Natural killer cell treated with Interleukin-12 subunit alpha and Interleukin-12 subunit beta and Interleukin-15 and Interleukin-18, amount 100 ng/mL, for 72 hours (primary cell): ENCODE data around the gene RIPPLY2. TPM values are rescaled to one million over a fixed set of nuclear protein-coding genes. Genes with fewer than 3 reads are reported as not detected.
"Not testable (repeated sequence)": the region's sequence is repeated elsewhere in the genome, so short reads cannot be mapped to it uniquely, and the experiment has no call there.

Source experiments
- ATAC-seq, 2 donors: fragments of 150-1000 bp; cut with Tn5 transposase in 1 of 2; sonication (Bioruptor Pico), chemical (Tn5 transposase) in 1 of 2; 2 replicates each; pipeline ENCODE4 v1.10.0; 2021
- DNase-seq: peaks from one replicate; pipeline ENCODE4 v3.0.0; 2022; ENCODE audit warnings: low spot score
- H3K27ac Mint-ChIP-seq, 2 donors: 1 replicate in 1 of 2; 2 replicates in 1 of 2; pipeline ENCODE4 v1.8.0; 2022; ENCODE audit warnings: mixed read lengths in 2 of 2, mild to moderate bottlenecking in 1 of 2, moderate library complexity in 1 of 2
- H3K27me3 Mint-ChIP-seq, 2 donors: 1 replicate in 1 of 2; 2 replicates in 1 of 2; pipeline ENCODE4 v1.8.0; 2022; ENCODE audit warnings: mixed read lengths in 2 of 2
- H3K36me3 Mint-ChIP-seq: one replicate; pipeline ENCODE4 v1.8.0; 2022; ENCODE audit warnings: mixed read lengths
- H3K4me1 Mint-ChIP-seq, 2 donors: 1 replicate in 1 of 2; 2 replicates in 1 of 2; pipeline ENCODE4 v1.8.0; 2022; ENCODE audit warnings: low read depth in 2 of 2, mixed read lengths in 2 of 2, mild to moderate bottlenecking in 1 of 2
- H3K4me3 Mint-ChIP-seq: one replicate; pipeline ENCODE4 v1.8.0; 2022; ENCODE audit warnings: mixed read lengths
- H3K9me3 Mint-ChIP-seq: 2 replicates; pipeline ENCODE4 v1.8.0; 2022; ENCODE audit warnings: mixed read lengths
- total RNA-seq, 2 donors: library from RNA; stranded (reverse); gene quantifications; one replicate each; pipeline ENCODE4 v1.2.3, GENCODE V29; 2022

The RIPPLY2 gene
- not detected for total RNA-seq

DNA sequence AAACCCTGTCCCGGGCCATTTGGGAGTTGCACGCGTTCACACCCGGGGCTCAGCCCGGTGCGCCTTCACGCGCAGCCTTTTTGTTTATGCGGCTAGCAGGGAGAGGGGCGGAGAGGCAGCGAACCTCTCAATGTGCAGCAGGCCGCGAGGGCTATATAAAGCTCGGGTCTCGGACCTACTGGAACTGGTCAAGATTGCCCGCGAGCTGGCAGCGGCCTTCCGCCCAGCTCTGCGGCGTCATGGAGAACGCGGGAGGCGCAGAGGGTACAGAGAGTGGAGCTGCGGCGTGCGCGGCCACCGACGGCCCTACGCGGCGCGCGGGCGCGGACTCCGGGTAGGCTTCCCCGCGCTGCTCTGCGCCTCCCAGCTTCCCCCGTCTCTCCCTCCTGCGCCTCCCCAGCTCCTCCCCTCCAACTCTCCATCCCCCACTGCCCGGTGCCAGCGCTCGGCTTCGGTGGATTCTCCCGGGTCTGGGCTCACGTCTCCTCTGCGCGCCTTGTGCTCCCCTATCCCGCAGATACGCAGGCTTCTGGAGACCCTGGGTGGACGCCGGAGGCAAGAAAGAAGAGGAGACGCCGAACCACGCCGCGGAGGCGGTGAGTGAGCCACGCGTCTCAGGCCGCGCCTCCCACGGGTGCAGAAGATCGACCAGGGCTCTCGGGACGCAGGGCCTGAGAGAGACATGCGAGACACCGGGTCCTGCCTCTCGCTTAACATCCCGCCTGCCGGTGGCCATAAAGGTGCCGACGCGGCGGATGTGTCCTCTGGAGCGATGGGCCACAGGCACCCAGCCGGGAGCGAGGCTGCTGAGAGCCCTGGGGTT is at the start of gene RIPPLY2:
Gene RIPPLY2 (plus strand): TSS at position 183 of the 823 bp plus-strand sequence. CDS start 57 bp downstream, at position 240.
- H3K4me1 Mint-ChIP-seq = peaks cover 0 to 2% of the 10 kb centered on the region in 2 donors
- H3K27me3 Mint-ChIP-seq = peaks cover 50 to 65% of the 10 kb centered on the region in 2 donors
- no peaks in the 10 kb centered on the region for H3K9me3 Mint-ChIP-seq
- H3K27ac Mint-ChIP-seq = no peak within 1 kb of the TSS
- DNase-seq (no peak), ATAC-seq (peak; percentile 60 to 63)
- H3K36me3 Mint-ChIP-seq = no peaks in the 10 kb centered on the region
- H3K4me3 Mint-ChIP-seq = no peak within 1 kb of the TSS

GRCh38 chr6:83803492-83803891 is 49.7 kb upstream of the RIPPLY2 start:
- not testable (repeated sequence) for H3K27ac Mint-ChIP-seq, H3K9me3 Mint-ChIP-seq, DNase-seq, ATAC-seq, H3K36me3 Mint-ChIP-seq, H3K4me3 Mint-ChIP-seq, H3K4me1 Mint-ChIP-seq, H3K27me3 Mint-ChIP-seq

DNA sequence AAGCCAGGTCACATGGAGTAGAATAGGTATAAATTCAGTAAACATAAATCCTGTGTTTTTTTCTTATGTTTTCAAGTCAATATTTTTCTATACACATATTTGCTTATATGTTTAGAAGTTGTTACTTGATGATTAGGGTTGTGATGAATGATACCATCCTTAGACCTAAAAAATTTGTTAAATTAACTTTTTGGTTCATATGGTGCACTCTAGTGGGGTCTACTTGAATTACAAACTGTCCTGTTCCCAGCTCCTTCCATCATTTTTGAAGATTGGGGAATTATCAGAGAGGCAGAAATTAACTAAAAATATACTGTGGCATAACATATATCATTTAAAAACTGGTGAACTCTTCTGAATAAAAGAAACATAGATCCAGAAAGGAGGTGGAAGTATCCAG is 48.3 kb upstream of the RIPPLY2 start:
- no peak for DNase-seq
- no peak for ATAC-seq
- Mint-ChIP-seq H3K4me3 (no peak overlapping the region), H3K36me3 (no peaks in the 10 kb centered on the region), H3K9me3 (no peaks in the 10 kb centered on the region), H3K27ac (no peak overlapping the region), H3K27me3 (peaks cover 0 to 3% of the 10 kb centered on the region in 2 donors), H3K4me1 (no peaks in the 10 kb centered on the region)

DNA sequence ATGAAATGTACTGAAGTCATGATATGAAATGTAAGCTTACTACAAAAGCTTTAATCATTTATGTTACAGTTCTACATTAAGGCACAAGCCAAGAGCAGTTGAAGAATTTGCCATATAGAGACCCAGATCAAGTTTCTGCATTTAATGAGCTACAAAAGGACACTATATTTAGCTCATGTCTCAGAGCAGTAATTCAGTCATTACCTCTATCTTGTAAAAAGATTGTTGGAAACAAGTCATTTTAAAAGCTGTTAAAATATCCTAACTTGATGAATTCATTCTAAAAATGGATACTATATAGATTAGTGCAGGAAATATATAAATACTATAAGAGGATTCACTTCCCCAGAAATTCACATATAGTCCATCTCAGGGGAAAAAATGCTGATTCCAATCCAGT is 45.2 kb upstream of the RIPPLY2 start:
- ATAC-seq (no peak), DNase-seq (no peak)
- peaks cover 0 to 3% of the 10 kb centered on the region in 2 donors for H3K27me3 Mint-ChIP-seq
- H3K36me3 Mint-ChIP-seq = no peaks in the 10 kb centered on the region
- H3K9me3 Mint-ChIP-seq = no peaks in the 10 kb centered on the region
- no peak overlapping the region for H3K4me3 Mint-ChIP-seq
- H3K4me1 Mint-ChIP-seq = no peaks in the 10 kb centered on the region
- H3K27ac Mint-ChIP-seq = no peak overlapping the region

DNA sequence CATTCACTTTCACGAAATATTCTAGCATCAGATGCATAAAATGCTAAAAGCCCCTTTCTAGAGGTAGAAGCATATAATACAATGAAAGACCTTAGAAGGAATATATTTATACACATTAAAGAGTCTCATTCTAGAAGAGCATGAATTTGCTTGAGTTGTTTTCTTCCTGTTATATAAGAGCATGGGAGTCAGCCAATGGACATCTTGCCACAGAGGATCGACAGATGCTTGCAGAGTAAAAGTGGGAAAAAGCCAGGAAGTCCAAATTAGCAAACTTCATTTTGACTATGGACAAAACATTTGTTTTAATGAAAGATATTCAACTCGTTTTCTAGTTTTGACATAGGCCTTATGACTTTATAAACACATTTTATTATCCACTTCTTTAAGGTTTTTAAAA is 44.2 kb upstream of the RIPPLY2 start:
- ATAC-seq = no peak
- no peaks in the 10 kb centered on the region for H3K4me1 Mint-ChIP-seq
- no peaks in the 10 kb centered on the region for H3K36me3 Mint-ChIP-seq
- H3K4me3 Mint-ChIP-seq = no peak overlapping the region
- DNase-seq = no peak
- H3K9me3 Mint-ChIP-seq = no peaks in the 10 kb centered on the region
- no peak overlapping the region for H3K27ac Mint-ChIP-seq
- peaks cover 0 to 3% of the 10 kb centered on the region in 2 donors for H3K27me3 Mint-ChIP-seq

GRCh38 chr6:83812595-83812994 is 40.6 kb upstream of the RIPPLY2 start:
- Mint-ChIP-seq H3K27ac (no peak overlapping the region), H3K4me1 (no peaks in the 10 kb centered on the region), H3K9me3 (no peaks in the 10 kb centered on the region), H3K27me3 (peaks cover 0 to 3% of the 10 kb centered on the region in 2 donors), H3K4me3 (no peak overlapping the region), H3K36me3 (no peaks in the 10 kb centered on the region)
- DNase-seq (no peak), ATAC-seq (no peak)

DNA sequence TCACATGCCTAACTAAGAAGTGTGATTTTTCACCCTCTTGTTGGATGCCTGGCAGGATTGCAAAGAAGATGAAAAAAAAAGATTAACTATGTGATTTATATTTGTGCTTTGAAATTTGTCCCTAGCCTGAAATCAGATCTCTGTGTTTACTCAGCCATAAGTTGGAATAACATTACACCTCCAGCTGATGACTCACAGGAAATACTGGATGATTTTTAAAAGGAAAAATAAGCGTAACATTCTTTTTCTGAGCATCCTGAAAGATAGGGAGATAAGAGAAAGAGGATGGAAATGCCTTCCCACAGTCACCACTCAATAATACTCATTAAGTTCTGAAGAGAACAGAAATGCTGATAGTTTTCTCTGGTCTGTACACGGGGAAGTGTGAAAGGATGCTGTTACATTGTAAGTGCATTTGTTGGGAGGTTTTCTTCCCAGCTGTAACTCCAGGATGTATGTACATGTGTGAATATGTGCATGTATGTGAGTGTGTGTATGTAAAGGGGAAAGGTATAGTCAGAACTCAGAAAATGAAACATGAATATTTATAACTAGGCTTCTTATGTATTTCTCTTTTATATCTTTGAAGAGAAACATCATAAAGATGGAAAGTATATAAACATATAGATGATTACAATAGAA is 37.4 kb upstream of the RIPPLY2 start:
- no peak for ATAC-seq
- no peak for DNase-seq
- Mint-ChIP-seq H3K36me3 (no peaks in the 10 kb centered on the region), H3K27me3 (peaks cover 0 to 3% of the 10 kb centered on the region in 2 donors), H3K4me3 (no peak overlapping the region), H3K9me3 (no peaks in the 10 kb centered on the region), H3K4me1 (no peaks in the 10 kb centered on the region), H3K27ac (no peak overlapping the region)

- no peak overlapping the region for H3K27ac Mint-ChIP-seq
- DNase-seq (no peak), ATAC-seq (no peak)
- H3K4me1 Mint-ChIP-seq = no peaks in the 10 kb centered on the region
- H3K36me3 Mint-ChIP-seq = no peaks in the 10 kb centered on the region
- no peaks in the 10 kb centered on the region for H3K9me3 Mint-ChIP-seq
- no peak overlapping the region for H3K4me3 Mint-ChIP-seq
- H3K27me3 Mint-ChIP-seq = no peaks in the 10 kb centered on the region
These were observed 30.5 kb upstream of the RIPPLY2 start for GRCh38 chr6:83822629-83823169.

GRCh38 chr6:83824388-83824801 is 28.8 kb upstream of the RIPPLY2 start:
- no peaks in the 10 kb centered on the region for H3K9me3 Mint-ChIP-seq
- H3K27me3 Mint-ChIP-seq = no peaks in the 10 kb centered on the region
- H3K27ac Mint-ChIP-seq = no peak overlapping the region
- DNase-seq (no peak), ATAC-seq (no peak)
- no peak overlapping the region for H3K4me3 Mint-ChIP-seq
- no peaks in the 10 kb centered on the region for H3K4me1 Mint-ChIP-seq
- no peaks in the 10 kb centered on the region for H3K36me3 Mint-ChIP-seq

GRCh38 chr6:83824831-83825230 is 28.3 kb upstream of the RIPPLY2 start:
- no peak for ATAC-seq
- H3K36me3 Mint-ChIP-seq = no peaks in the 10 kb centered on the region
- no peak overlapping the region for H3K27ac Mint-ChIP-seq
- no peaks in the 10 kb centered on the region for H3K27me3 Mint-ChIP-seq
- H3K4me1 Mint-ChIP-seq = no peaks in the 10 kb centered on the region
- no peak for DNase-seq
- no peaks in the 10 kb centered on the region for H3K9me3 Mint-ChIP-seq
- no peak overlapping the region for H3K4me3 Mint-ChIP-seq

GRCh38 chr6:83827050-83827449 is 26.1 kb upstream of the RIPPLY2 start:
- Mint-ChIP-seq H3K27ac (no peak overlapping the region), H3K4me1 (no peaks in the 10 kb centered on the region), H3K9me3 (peaks cover 3% of the 10 kb centered on the region), H3K4me3 (no peak overlapping the region), H3K27me3 (peaks cover 4 to 7% of the 10 kb centered on the region in 2 donors), H3K36me3 (no peaks in the 10 kb centered on the region)
- DNase-seq (no peak), ATAC-seq (no peak)

DNA sequence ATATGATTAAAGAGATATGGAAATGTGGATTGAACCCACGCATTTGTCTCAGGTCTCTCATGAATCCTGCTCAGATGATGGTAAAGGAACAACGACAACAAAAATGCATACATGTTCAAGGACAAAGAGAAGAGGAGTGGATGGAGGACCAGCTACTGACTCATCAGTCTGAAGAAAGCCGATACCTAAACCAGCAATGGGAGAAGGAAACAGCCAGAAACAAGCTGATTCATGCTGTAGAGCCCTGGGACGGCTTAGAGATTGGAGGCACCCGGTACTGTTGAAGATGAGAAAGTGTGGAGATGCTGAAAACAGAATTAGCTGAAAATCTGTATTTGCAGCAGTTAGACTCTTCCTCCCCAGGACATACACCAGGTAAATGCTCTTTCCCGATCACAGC is 14.4 kb upstream of the RIPPLY2 start:
- DNase-seq (no peak), ATAC-seq (no peak)
- Mint-ChIP-seq H3K4me3 (no peak overlapping the region), H3K9me3 (peaks cover 4% of the 10 kb centered on the region), H3K4me1 (no peaks in the 10 kb centered on the region), H3K27ac (no peak overlapping the region), H3K27me3 (peaks cover 15 to 21% of the 10 kb centered on the region in 2 donors), H3K36me3 (no peaks in the 10 kb centered on the region)

DNA sequence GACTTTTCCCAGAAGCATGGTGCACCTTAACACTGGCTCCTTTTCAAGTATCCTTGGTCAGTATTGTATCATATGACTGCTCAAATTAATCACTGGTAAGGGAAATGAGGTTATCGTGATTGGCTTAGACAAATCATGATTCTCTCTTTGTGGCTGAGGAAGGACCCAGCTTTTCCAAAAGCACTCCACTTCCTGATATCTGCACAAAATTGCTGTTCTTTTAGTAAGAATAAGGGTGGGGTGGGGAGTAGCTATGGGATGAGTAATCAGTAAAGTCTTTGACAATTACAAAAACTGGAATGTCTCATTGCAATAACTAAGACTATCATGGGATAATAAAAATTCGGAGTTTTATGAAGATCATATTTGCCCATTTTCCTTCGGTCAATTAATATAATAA is 9.0 kb upstream of the RIPPLY2 start:
- H3K27ac Mint-ChIP-seq = no peak overlapping the region
- H3K36me3 Mint-ChIP-seq = no peaks in the 10 kb centered on the region
- no peaks in the 10 kb centered on the region for H3K4me1 Mint-ChIP-seq
- DNase-seq = no peak
- ATAC-seq = no peak
- no peak overlapping the region for H3K4me3 Mint-ChIP-seq
- H3K9me3 Mint-ChIP-seq = peaks cover 4% of the 10 kb centered on the region
- peaks cover 20 to 32% of the 10 kb centered on the region in 2 donors for H3K27me3 Mint-ChIP-seq

GRCh38 chr6:83846291-83846690 is 6.9 kb upstream of the RIPPLY2 start:
- DNase-seq (no peak), ATAC-seq (no peak)
- no peaks in the 10 kb centered on the region for H3K36me3 Mint-ChIP-seq
- peaks cover 2% of the 10 kb centered on the region for H3K9me3 Mint-ChIP-seq
- peaks cover 30 to 51% of the 10 kb centered on the region in 2 donors for H3K27me3 Mint-ChIP-seq
- no peak overlapping the region for H3K27ac Mint-ChIP-seq
- no peak overlapping the region for H3K4me3 Mint-ChIP-seq
- H3K4me1 Mint-ChIP-seq = no peaks in the 10 kb centered on the region
